GM19397 (cell line): ENCODE measurements around the gene TMSB10.
"Not testable (repeated sequence)": the region's sequence is repeated elsewhere in the genome, so short reads cannot be mapped to it uniquely, and the experiment has no call there.

Source experiments
- ATAC-seq: cut with Tn5 transposase; IDR thresholded peaks from one replicate; pipeline ENCODE4 v1.9.1; 2021; ENCODE audit warnings: mild to moderate bottlenecking, moderate library complexity; ENCODE audit not compliant: unreplicated experiment

The TMSB10 gene

GRCh38 chr2:84927275-84927627 is 21.8 kb downstream of the TMSB10 start:
- ATAC-seq, result no peak

GRCh38 chr2:84931384-84931821 is 25.9 kb downstream of the TMSB10 start:
- peak; percentile 48 for ATAC-seq

GRCh38 chr2:84938194-84938879 is 32.9 kb downstream of the TMSB10 start:
- ATAC-seq, result no peak

GRCh38 chr2:84939426-84940087 is 34.1 kb downstream of the TMSB10 start:
- ATAC-seq, result peak; percentile 79

- ATAC-seq, result peak; percentile 12
Observed at GRCh38 chr2:84940088-84940470, 34.6 kb downstream of the TMSB10 start.

GRCh38 chr2:84940831-84941412 is 35.5 kb downstream of the TMSB10 start:
- no peak for ATAC-seq

- no peak for ATAC-seq
Observed at GRCh38 chr2:84942166-84942565, 36.7 kb downstream of the TMSB10 start.

GRCh38 chr2:84942964-84943421 is 37.5 kb downstream of the TMSB10 start:
- ATAC-seq, result peak; percentile 30

- ATAC-seq, result no peak
Observed at GRCh38 chr2:84944295-84944909, 38.9 kb downstream of the TMSB10 start.

GRCh38 chr2:84945838-84946203 is 40.4 kb downstream of the TMSB10 start:
- not testable (repeated sequence) for ATAC-seq

- ATAC-seq, result peak; percentile 68
Observed at GRCh38 chr2:84946204-84947009, 41.0 kb downstream of the TMSB10 start.

- ATAC-seq, result no peak
Observed at GRCh38 chr2:84947010-84947593, 41.6 kb downstream of the TMSB10 start.

GRCh38 chr2:84953535-84953934 is 48.1 kb downstream of the TMSB10 start:
- ATAC-seq, result no peak

GRCh38 chr2:84954329-84954728 is 48.9 kb downstream of the TMSB10 start:
- no peak for ATAC-seq
